Karpas-422 (cell line): ENCODE measurements around the gene GRAP2. TPM values are rescaled to one million over a fixed set of nuclear protein-coding genes. Genes with fewer than 3 reads are reported as not detected.

Source experiments
- DNase-seq: peaks from one replicate; pipeline ENCODE4 v3.0.0-alpha.2; 2015
- H2AFZ ChIP-seq: fragments of 200-600 bp; sonication (generic); 2 replicates; pipeline ENCODE4 v1.6.1; 2014; ENCODE audit warnings: antibody characterized with exemption, low read length, mixed read lengths
- H3K27ac ChIP-seq: fragments of 200-600 bp; sonication (generic); 2 replicates; pipeline ENCODE4 v1.5.1; 2014; ENCODE audit warnings: mild to moderate bottlenecking, low read length, moderate library complexity
- H3K27me3 ChIP-seq: fragments of 200-600 bp; sonication (generic); 2 replicates; pipeline ENCODE4 v1.6.1; 2014; ENCODE audit warnings: low read length, mixed read lengths
- H3K36me3 ChIP-seq: fragments of 200-600 bp; sonication (generic); 2 replicates; pipeline ENCODE4 v1.6.1; 2014; ENCODE audit warnings: low read length, mixed read lengths; ENCODE audit not compliant: insufficient read depth
- H3K4me1 ChIP-seq: fragments of 200-600 bp; sonication (generic); 2 replicates; pipeline ENCODE4 v1.6.1; 2014; ENCODE audit warnings: mild to moderate bottlenecking, low read length, mixed read lengths
- H3K4me2 ChIP-seq: fragments of 200-600 bp; sonication (generic); 2 replicates; pipeline ENCODE4 v1.6.1; 2014; ENCODE audit warnings: low read length, low read depth, mild to moderate bottlenecking; ENCODE audit not compliant: poor library complexity, severe bottlenecking
- H3K4me3 ChIP-seq: fragments of 200-600 bp; sonication (generic); 2 replicates; pipeline ENCODE4 v1.5.1; 2014; ENCODE audit warnings: mild to moderate bottlenecking, antibody characterized with exemption, low read length, mixed read lengths
- H3K79me2 ChIP-seq: fragments of 200-600 bp; sonication (generic); 2 replicates; pipeline ENCODE4 v1.6.1; 2014; ENCODE audit warnings: mild to moderate bottlenecking, low read length, mixed read lengths
- H3K9ac ChIP-seq: fragments of 200-600 bp; sonication (generic); 2 replicates; pipeline ENCODE4 v1.6.0; 2014; ENCODE audit warnings: low read length
- H3K9me2 ChIP-seq: fragments of 200-600 bp; sonication (generic), shearing (Covaris generic); replicated peaks from 2 replicates; pipeline ENCODE4 v1.6.0; 2014; ENCODE audit warnings: mild to moderate bottlenecking, low read length, moderate library complexity; ENCODE audit not compliant: insufficient read depth
- H3K9me3 ChIP-seq: fragments of 300-700, 200-600 bp; sonication (generic); 2 replicates; pipeline ENCODE4 v1.6.1; 2014; ENCODE audit warnings: low read length, mixed read lengths
- H4K20me1 ChIP-seq: fragments of 200-600 bp; sonication (generic); 2 replicates; pipeline ENCODE4 v1.6.1; 2014; ENCODE audit warnings: mild to moderate bottlenecking, antibody characterized with exemption, low read length, low read depth; ENCODE audit not compliant: insufficient read depth
- total RNA-seq: library from RNA; depleted of rRNA; stranded (reverse); fragments of >200 nt; shearing (Covaris generic); gene quantifications from 2 replicates; pipeline ENCODE4 v1.2.3, GENCODE V29; 2014; ENCODE audit warnings: low replicate concordance

The GRAP2 gene
- total RNA-seq, 1 experiment from 2014 or later = not detected

- no peaks in the 10 kb centered on the region for H3K79me2 ChIP-seq
- H3K9ac ChIP-seq = no peak overlapping the region
- no peak for DNase-seq
- no peaks in the 10 kb centered on the region for H3K9me2 ChIP-seq
- no peak overlapping the region for H2AFZ ChIP-seq
- no peak overlapping the region for H3K27ac ChIP-seq
- no peaks in the 10 kb centered on the region for H3K36me3 ChIP-seq
- no peaks in the 10 kb centered on the region for H3K27me3 ChIP-seq
- H3K9me3 ChIP-seq = no peaks in the 10 kb centered on the region
- H3K4me2 ChIP-seq = no peak overlapping the region
- H3K4me1 ChIP-seq = no peaks in the 10 kb centered on the region
- H3K4me3 ChIP-seq = no peak overlapping the region
- H4K20me1 ChIP-seq = no peaks in the 10 kb centered on the region
Observed at GRCh38 chr22:39913321-39913720, 12.4 kb downstream of the GRAP2 start.

- Histone ChIP-seq H3K9ac (no peak overlapping the region), H2AFZ (no peak overlapping the region), H4K20me1 (no peaks in the 10 kb centered on the region), H3K27ac (no peak overlapping the region), H3K36me3 (no peaks in the 10 kb centered on the region), H3K4me3 (no peak overlapping the region), H3K9me2 (no peaks in the 10 kb centered on the region), H3K4me1 (no peaks in the 10 kb centered on the region), H3K4me2 (no peak overlapping the region), H3K27me3 (no peaks in the 10 kb centered on the region), H3K9me3 (no peaks in the 10 kb centered on the region), H3K79me2 (no peaks in the 10 kb centered on the region)
- no peak for DNase-seq
Observed at GRCh38 chr22:39913886-39914285, 13.0 kb downstream of the GRAP2 start.

- Histone ChIP-seq H3K9me2 (no peaks in the 10 kb centered on the region), H3K36me3 (no peaks in the 10 kb centered on the region), H3K9ac (no peak overlapping the region), H2AFZ (no peak overlapping the region), H3K27ac (no peak overlapping the region), H3K4me3 (no peak overlapping the region), H3K79me2 (no peaks in the 10 kb centered on the region), H3K27me3 (no peaks in the 10 kb centered on the region), H3K4me1 (no peaks in the 10 kb centered on the region), H3K4me2 (no peak overlapping the region), H4K20me1 (no peaks in the 10 kb centered on the region), H3K9me3 (no peaks in the 10 kb centered on the region)
- no peak for DNase-seq
Observed at GRCh38 chr22:39914584-39914983, 13.7 kb downstream of the GRAP2 start.

GRCh38 chr22:39915295-39915726 is 14.4 kb downstream of the GRAP2 start:
- H3K27ac ChIP-seq = no peak overlapping the region
- no peaks in the 10 kb centered on the region for H3K9me2 ChIP-seq
- H3K4me2 ChIP-seq = no peak overlapping the region
- no peak overlapping the region for H3K4me3 ChIP-seq
- H3K4me1 ChIP-seq = peaks cover under 1% of the 10 kb centered on the region; the same call in 1 of the 2 replicates
- H3K9me3 ChIP-seq = no peaks in the 10 kb centered on the region
- no peaks in the 10 kb centered on the region for H4K20me1 ChIP-seq
- H2AFZ ChIP-seq = no peak overlapping the region
- no peaks in the 10 kb centered on the region for H3K36me3 ChIP-seq
- H3K79me2 ChIP-seq = no peaks in the 10 kb centered on the region
- DNase-seq = no peak
- no peaks in the 10 kb centered on the region for H3K27me3 ChIP-seq
- no peak overlapping the region for H3K9ac ChIP-seq

GRCh38 chr22:39916496-39916895 is 15.6 kb downstream of the GRAP2 start:
- H3K4me2 ChIP-seq = no peak overlapping the region
- no peak overlapping the region for H3K9ac ChIP-seq
- H2AFZ ChIP-seq = no peak overlapping the region
- no peak for DNase-seq
- peaks cover 9% of the 10 kb centered on the region for H3K4me1 ChIP-seq
- H4K20me1 ChIP-seq = no peaks in the 10 kb centered on the region
- no peak overlapping the region for H3K27ac ChIP-seq
- H3K9me2 ChIP-seq = no peaks in the 10 kb centered on the region
- no peaks in the 10 kb centered on the region for H3K36me3 ChIP-seq
- no peak overlapping the region for H3K4me3 ChIP-seq
- no peaks in the 10 kb centered on the region for H3K79me2 ChIP-seq
- no peaks in the 10 kb centered on the region for H3K27me3 ChIP-seq
- no peaks in the 10 kb centered on the region for H3K9me3 ChIP-seq

GRCh38 chr22:39917197-39917643 is 16.3 kb downstream of the GRAP2 start:
- Histone ChIP-seq H3K36me3 (no peaks in the 10 kb centered on the region), H4K20me1 (no peaks in the 10 kb centered on the region), H3K4me3 (no peak overlapping the region), H3K4me1 (peaks cover 9% of the 10 kb centered on the region), H3K27me3 (no peaks in the 10 kb centered on the region), H3K79me2 (no peaks in the 10 kb centered on the region), H3K9me2 (no peaks in the 10 kb centered on the region), H3K9me3 (no peaks in the 10 kb centered on the region), H2AFZ (no peak overlapping the region), H3K27ac (no peak overlapping the region), H3K4me2 (no peak overlapping the region), H3K9ac (no peak overlapping the region)
- no peak for DNase-seq

GRCh38 chr22:39917776-39918495 is 17.1 kb downstream of the GRAP2 start:
- Histone ChIP-seq H3K36me3 (no peaks in the 10 kb centered on the region), H3K4me1 (peaks cover 9% of the 10 kb centered on the region), H3K9ac (no peak overlapping the region), H3K4me2 (no peak overlapping the region), H3K4me3 (no peak overlapping the region), H3K27ac (no peak overlapping the region), H3K9me2 (no peaks in the 10 kb centered on the region), H4K20me1 (no peaks in the 10 kb centered on the region), H3K27me3 (no peaks in the 10 kb centered on the region), H3K79me2 (no peaks in the 10 kb centered on the region), H2AFZ (no peak overlapping the region), H3K9me3 (no peaks in the 10 kb centered on the region)
- no peak for DNase-seq

GRCh38 chr22:39920134-39920743 is 19.4 kb downstream of the GRAP2 start:
- H3K9ac ChIP-seq = no peak overlapping the region
- H3K27me3 ChIP-seq = no peaks in the 10 kb centered on the region
- no peaks in the 10 kb centered on the region for H4K20me1 ChIP-seq
- no peak overlapping the region for H3K4me3 ChIP-seq
- peaks cover 9% of the 10 kb centered on the region for H3K4me1 ChIP-seq
- no peaks in the 10 kb centered on the region for H3K79me2 ChIP-seq
- H3K4me2 ChIP-seq = no peak overlapping the region
- no peak for DNase-seq
- H2AFZ ChIP-seq = no peak overlapping the region
- H3K27ac ChIP-seq = no peak overlapping the region
- H3K36me3 ChIP-seq = no peaks in the 10 kb centered on the region
- no peaks in the 10 kb centered on the region for H3K9me2 ChIP-seq
- no peaks in the 10 kb centered on the region for H3K9me3 ChIP-seq
